ENCODE data around the gene MZF1. TPM values are rescaled to one million over a fixed set of nuclear protein-coding genes. Genes with fewer than 3 reads are reported as not detected.
A peak's percentile ranks its signal among the peaks of the same experiment; 100 is the strongest.

Gene MZF1
- total and polyA plus RNA-seq, 10 of the 15 experiments (the other 5 are each of a cell fraction or from before 2014, with no cell fraction given): 0.38 to 14.7 (median 7.2) TPM

DNA sequence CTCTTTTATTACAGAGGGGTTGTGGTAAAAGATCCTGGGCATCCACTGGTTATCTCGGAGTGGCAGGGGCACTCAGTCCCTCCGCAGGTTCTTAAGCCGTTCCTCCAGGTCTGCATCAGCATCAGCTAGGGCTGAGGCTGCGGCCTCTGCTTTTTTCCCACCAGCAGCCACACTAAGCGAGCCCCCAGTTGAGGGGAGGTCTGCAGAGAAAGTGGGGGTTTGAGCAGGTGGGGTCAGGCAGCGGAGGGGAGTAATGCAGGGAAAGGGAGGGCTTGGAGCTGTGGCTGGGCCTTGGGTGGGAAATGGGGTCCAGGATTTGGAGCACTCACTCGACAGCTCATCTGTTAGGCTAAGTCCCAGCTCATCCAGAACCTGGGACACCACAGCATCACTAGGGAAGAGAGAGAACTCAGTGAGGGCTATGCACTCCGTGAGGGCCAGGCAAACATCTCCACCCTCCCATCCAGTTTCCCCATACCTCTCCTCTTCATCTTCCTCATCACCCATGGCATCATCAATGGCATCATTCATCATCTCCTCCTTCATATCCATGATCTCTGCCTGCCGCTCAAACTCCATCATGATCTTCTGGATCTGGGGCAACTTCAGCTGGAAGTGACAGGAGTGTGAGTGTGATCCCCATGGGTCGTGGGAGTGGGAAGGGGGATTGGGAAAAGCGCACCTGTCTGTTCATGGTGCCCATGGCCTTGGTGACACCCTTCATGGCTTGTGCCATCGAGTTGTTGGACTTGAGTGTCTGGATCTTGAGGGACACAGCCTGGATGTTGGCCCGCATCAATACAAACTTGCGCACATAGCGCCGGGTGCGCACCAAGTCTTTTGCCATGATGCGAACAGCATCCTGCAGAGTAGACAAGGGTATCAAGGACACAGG, 21.3 kb downstream of the MZF1 start:
- Histone ChIP-seq H3K4me2 (ENCODE audit: control insufficient read depth, insufficient read depth) (no peak overlapping the region), H2AFZ (ENCODE audit: control insufficient read depth, low read depth, low read length) (no peak overlapping the region), H3K9me3 (replicated peaks; ENCODE audit: control insufficient read depth, insufficient read depth, low read length) (no peaks in the 10 kb centered on the region), H3K36me3 (ENCODE audit: control insufficient read depth in 2 of 2, insufficient read depth in 2 of 2, low read length in 1 of 2) (peaks cover 29 to 55% of the 10 kb centered on the region in 2 experiments; a peak in 3 of 4 replicates), H3K79me2 (ENCODE audit: control insufficient read depth, insufficient read depth, low read length) (peaks cover 43% of the 10 kb centered on the region), H3K4me1 (ENCODE audit: control insufficient read depth, insufficient read depth, low read length) (peaks cover 24% of the 10 kb centered on the region), H3K27ac (ENCODE audit: control insufficient read depth, insufficient read depth) (no peak overlapping the region), H3K9ac (ENCODE audit: control insufficient read depth, insufficient read depth, low read length) (no peak overlapping the region), H3K27me3 (replicated peaks in 1 of 2; ENCODE audit: control insufficient read depth in 2 of 2, insufficient read depth in 2 of 2, low read length in 1 of 2) (no peaks in the 10 kb centered on the region), H4K20me1 (ENCODE audit: control insufficient read depth, insufficient read depth) (no peaks in the 10 kb centered on the region; the same call in none of the 2 replicates), H3K4me3 (no peak overlapping the region)
- WGBS (ENCODE audit: insufficient coverage, insufficient replicate concordance, low lambda C conversion rate, missing lambda C conversion rate): 94% methylated on average over 18 of the region's 18 CpGs
- ChIA-PET POLR2A (no interaction called here), RAD21 (ENCODE audit: unreplicated experiment) (no interaction called here), CTCF (interaction anchor here (3.9 kb wide), 1 partner anchor 32 kb away, joined by 37 read pairs; the partner anchor contains the start of gene ZBTB45), SMC1A (ENCODE audit: uncharacterized antibody, unreplicated experiment) (no interaction called here)
- DNase-seq (ENCODE audit: low read depth, low spot score) (no peak), FAIRE-seq (peak; percentile 27), ATAC-seq (no peak)
- BruUV-seq (replicated peaks): TSS peak; percentile 50
- intact Hi-C loops (cut with micrococcal nuclease; ENCODE audit: unreplicated experiment) (no loop called here), in situ Hi-C loops (cut with MboI) (no loop called here)
- TF ChIP-seq EGR1 (IDR thresholded peaks at IDR 0.05; ENCODE audit: borderline replicate concordance in 1 of 2, low read depth in 2 of 2, low read length in 2 of 2) (no peak), IRF5 (IDR thresholded peaks at IDR 0.05; ENCODE audit: borderline replicate concordance) (no peak), GABPA (IDR thresholded peaks at IDR 0.05; ENCODE audit: low read depth) (no peak), ZNF24 (IDR thresholded peaks at IDR 0.05) (no peak), NR2C2 (IDR thresholded peaks at IDR 0.05; ENCODE audit: borderline replicate concordance, control insufficient read depth, insufficient read length, low read depth) (no peak), POLR2AphosphoS5 (IDR thresholded peaks at IDR 0.05; ENCODE audit: low read length) (peak; percentile 72), POU2F2 (IDR thresholded peaks at IDR 0.05; ENCODE audit: borderline replicate concordance, low read depth, low read length) (no peak), FOS (IDR thresholded peaks at IDR 0.05; ENCODE audit: borderline replicate concordance, extremely low read depth, insufficient read length) (no peak), CBFB (IDR thresholded peaks at IDR 0.05; ENCODE audit: low read depth) (0 out of 2 replicates have a peak, but pooled peaks have one; percentile 21), ZNF592 (IDR thresholded peaks at IDR 0.05) (no peak), HDGF (IDR thresholded peaks at IDR 0.05) (no peak), IKZF1 (conservative IDR thresholded peaks at IDR 0.05) (no peak), TBL1XR1 (IDR thresholded peaks at IDR 0.05; ENCODE audit: low read depth, low read length) (no peak), POLR2AphosphoS2 (IDR thresholded peaks at IDR 0.05; ENCODE audit: low read depth, low read length) (peak; percentile 41; the same call in 1 of the 2 replicates), SRF (IDR thresholded peaks at IDR 0.05; ENCODE audit: low read depth in 2 of 2, low read length in 2 of 2) (no peak), LARP7 (IDR thresholded peaks at IDR 0.05) (no peak), MYB (IDR thresholded peaks at IDR 0.05; ENCODE audit: borderline replicate concordance, low read depth, low read length) (no peak), CHD4 (IDR thresholded peaks at IDR 0.05) (no peak), SIX5 (IDR thresholded peaks at IDR 0.05; ENCODE audit: low read depth, low read length, severe bottlenecking) (no peak)
